AG08395 (cell line): Measurements from ENCODE around the gene SGPP1.
"Not testable (repeated sequence)": the region's sequence is repeated elsewhere in the genome, so short reads cannot be mapped to it uniquely, and the experiment has no call there.

Experiments
- DNase-seq: peaks from one replicate; pipeline ENCODE4 v3.0.0; 2012; ENCODE audit warnings: mixed read lengths, low spot score

Gene SGPP1

GRCh38 chr14:63727736-63728728 is at the start of gene SGPP1:
TSS of gene SGPP1 (minus strand) at chr14:63728065. CDS start at chr14:63727944, 121 bp downstream.
- DNase-seq = peak; percentile 86

- peak; percentile 50 for DNase-seq
These were observed 49.2 kb upstream of the SGPP1 start for GRCh38 chr14:63777024-63777423.

GRCh38 chr14:63773504-63773903 is 45.6 kb upstream of the SGPP1 start:
- DNase-seq = no peak

GRCh38 chr14:63770187-63770807 is 42.4 kb upstream of the SGPP1 start:
- DNase-seq = peak; percentile 59

- no peak for DNase-seq
These were observed 38.7 kb upstream of the SGPP1 start for GRCh38 chr14:63766611-63767010.

- DNase-seq = no peak
These were observed 36.8 kb upstream of the SGPP1 start for GRCh38 chr14:63764620-63765139.

GRCh38 chr14:63764103-63764502 is 36.2 kb upstream of the SGPP1 start:
- no peak for DNase-seq

- no peak for DNase-seq
These were observed 33.7 kb upstream of the SGPP1 start for GRCh38 chr14:63761351-63762117.

GRCh38 chr14:63760014-63760413 is 32.1 kb upstream of the SGPP1 start:
- no peak for DNase-seq

GRCh38 chr14:63759456-63759855 is 31.6 kb upstream of the SGPP1 start:
- DNase-seq = peak; percentile 32

GRCh38 chr14:63757211-63757610 is 29.3 kb upstream of the SGPP1 start:
- DNase-seq = no peak

- no peak for DNase-seq
These were observed 24.7 kb upstream of the SGPP1 start for GRCh38 chr14:63752449-63753169.

GRCh38 chr14:63751076-63751475 is 23.2 kb upstream of the SGPP1 start:
- not testable (repeated sequence) for DNase-seq

GRCh38 chr14:63747846-63748245 is 20.0 kb upstream of the SGPP1 start:
- no peak for DNase-seq

GRCh38 chr14:63745858-63746425 is 18.1 kb upstream of the SGPP1 start:
- no peak for DNase-seq

GRCh38 chr14:63745272-63745671 is 17.4 kb upstream of the SGPP1 start:
- no peak for DNase-seq

- no peak for DNase-seq
These were observed 9.7 kb upstream of the SGPP1 start for GRCh38 chr14:63737582-63738006.

- DNase-seq = no peak
These were observed 7.9 kb upstream of the SGPP1 start for GRCh38 chr14:63735720-63736119.

- DNase-seq = no peak
These were observed 2.8 kb upstream of the SGPP1 start for GRCh38 chr14:63730659-63731058.

- peak; percentile 56 for DNase-seq
These were observed 582 bp downstream of the SGPP1 start for GRCh38 chr14:63727231-63727735.

- DNase-seq = no peak
These were observed 1.4 kb downstream of the SGPP1 start for GRCh38 chr14:63726499-63726898.
